HL-60 (cell line): ENCODE data around the gene IL11RA.

ENCODE experiments used
- DNase-seq, 2 experiments: peaks; one replicate each; pipeline ENCODE4 v3.0.0-alpha.2; 2010 to 2020; ENCODE audit warnings: low read depth in 1 of 2, low spot score in 1 of 2
- H3K27ac ChIP-seq: fragments of 250-450 bp; sonication (Bioruptor Pico); replicated peaks from 2 replicates; pipeline ENCODE4 v1.5.1; 2020; ENCODE audit warnings: mild to moderate bottlenecking, moderate library complexity
- H3K27me3 ChIP-seq: fragments of 250-450 bp; sonication (Bioruptor Pico); 2 replicates; pipeline ENCODE4 v1.5.1; 2021; ENCODE audit warnings: mild to moderate bottlenecking, moderate library complexity; ENCODE audit not compliant: insufficient read depth, poor library complexity, severe bottlenecking
- H3K4me3 ChIP-seq: replicated peaks from 2 replicates; pipeline ENCODE4 v1.5.1; 2011; ENCODE audit warnings: mild to moderate bottlenecking, control low read depth, low read length; ENCODE audit not compliant: insufficient read depth
- CTCF ChIP-seq: IDR thresholded peaks from one replicate; pipeline ENCODE4 v1.5.1; 2011; ENCODE audit warnings: low read length, control low read depth, inconsistent platforms; ENCODE audit not compliant: insufficient read depth
- GABPA ChIP-seq: IDR thresholded peaks from 2 replicates; pipeline ENCODE4 v1.6.1; 2012; ENCODE audit warnings: low read depth
- POLR2AphosphoS5 ChIP-seq: IDR thresholded peaks from 2 replicates; pipeline ENCODE4 v1.6.1; 2012; ENCODE audit warnings: low read depth
- REST ChIP-seq: IDR thresholded peaks from 2 replicates; pipeline ENCODE4 v1.6.1; 2012; ENCODE audit warnings: low read depth; ENCODE audit not compliant: insufficient replicate concordance
- SPI1 ChIP-seq: IDR thresholded peaks from 2 replicates; pipeline ENCODE4 v1.6.1; 2012; ENCODE audit warnings: low read depth, mild to moderate bottlenecking, borderline replicate concordance

IL11RA gene

GRCh38 chr9:34659592-34660253 is 7.7 kb downstream of the IL11RA start:
- TF ChIP-seq POLR2AphosphoS5 (no peak), SPI1 (no peak)
- H3K27me3 ChIP-seq, result no peaks in the 10 kb centered on the region
- no peak for DNase-seq
- H3K27ac ChIP-seq, result no peak overlapping the region
- no peak overlapping the region for H3K4me3 ChIP-seq

- Histone ChIP-seq H3K27me3 (no peaks in the 10 kb centered on the region), H3K4me3 (no peak within 1 kb of the TSS), H3K27ac (no peak within 1 kb of the TSS)
- TF ChIP-seq GABPA (no peak), REST (no peak), POLR2AphosphoS5 (no peak), CTCF (no peak), SPI1 (no peak)
- DNase-seq, result no peak
Measured at GRCh38 chr9:34662526-34663302, 10.7 kb downstream of the IL11RA start, which contains the start of gene CCL27. Gene CCL27 (minus strand): TSS chr9:34662657. CDS start chr9:34662633, 24 bp downstream.

- H3K27me3 ChIP-seq, result no peaks in the 10 kb centered on the region
- H3K4me3 ChIP-seq, result no peak overlapping the region
- no peak overlapping the region for H3K27ac ChIP-seq
- TF ChIP-seq GABPA (no peak), CTCF (no peak), REST (no peak), SPI1 (no peak), POLR2AphosphoS5 (no peak)
- no peak for DNase-seq
Measured at GRCh38 chr9:34663303-34663605, 11.3 kb downstream of the IL11RA start.

GRCh38 chr9:34664281-34665066 is 12.5 kb downstream of the IL11RA start:
- H3K27ac ChIP-seq, result peak overlapping the region; percentile 61
- peak overlapping the region; percentile 47 for H3K4me3 ChIP-seq
- no peak for TF ChIP-seq GABPA
- peak; percentile 89 for TF ChIP-seq CTCF
- DNase-seq, result peak; percentile 49 to 79
- no peaks in the 10 kb centered on the region for H3K27me3 ChIP-seq
